Measurements from ENCODE around the gene WDR31.
"Not testable (repeated sequence)": the region's sequence is repeated elsewhere in the genome, so short reads cannot be mapped to it uniquely, and the experiment has no call there.

Gene WDR31

GRCh38 chr9:113340011-113340699, at the start of gene WDR31:
Gene WDR31 (minus strand): TSS chr9:113340275. CDS start chr9:113332022, 8,253 bp downstream.
- peak; percentile 95 for DNase-seq (ENCODE audit: low spot score)

DNA sequence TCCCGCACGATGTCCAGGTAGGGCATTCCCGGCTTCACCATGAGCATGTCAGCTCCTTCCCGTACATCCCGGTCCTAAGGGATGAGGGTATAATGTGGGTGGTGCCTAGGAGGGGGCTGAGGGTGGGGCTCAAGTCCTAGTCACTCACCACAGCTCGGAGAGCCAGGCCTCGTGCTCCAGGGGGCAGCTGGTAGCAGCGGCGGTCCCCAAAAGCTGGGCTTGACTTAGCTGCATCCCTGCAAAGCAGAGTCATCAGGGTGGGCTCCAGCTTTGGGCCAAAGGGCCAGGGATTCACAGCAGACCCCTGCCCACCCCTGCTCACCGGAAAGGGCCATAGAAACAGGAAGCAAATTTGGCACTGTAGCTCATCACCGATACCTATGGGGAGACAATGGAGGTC, 49.4 kb upstream of the WDR31 start:
- DNase-seq (ENCODE audit: low spot score): no peak

DNA sequence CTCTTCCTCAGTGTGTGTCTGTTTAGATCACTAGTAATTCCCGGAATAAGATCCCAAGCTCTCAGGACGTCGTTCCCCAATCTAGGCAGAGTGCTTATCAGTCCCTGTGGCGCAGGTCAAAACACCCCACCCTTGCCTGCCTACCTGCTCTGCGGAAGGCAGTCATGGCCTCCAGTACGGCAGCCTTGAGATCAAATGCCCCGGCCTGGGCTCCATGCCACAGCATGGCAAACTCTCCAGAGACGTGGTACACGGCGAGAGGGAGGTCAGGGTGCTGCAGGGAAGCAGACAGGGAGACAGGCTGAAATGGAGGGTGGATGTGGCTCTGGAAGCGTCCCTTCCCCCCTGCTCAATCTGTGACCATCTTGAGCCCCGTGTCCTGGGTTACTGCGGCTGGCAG, 48.8 kb upstream of the WDR31 start:
- no peak for DNase-seq (ENCODE audit: low spot score)

- DNase-seq (ENCODE audit: low spot score): no peak
Measured at GRCh38 chr9:113387560-113388230, 47.6 kb upstream of the WDR31 start.

- no peak for DNase-seq (ENCODE audit: low spot score)
Measured at GRCh38 chr9:113386571-113387393, 46.7 kb upstream of the WDR31 start.

DNA sequence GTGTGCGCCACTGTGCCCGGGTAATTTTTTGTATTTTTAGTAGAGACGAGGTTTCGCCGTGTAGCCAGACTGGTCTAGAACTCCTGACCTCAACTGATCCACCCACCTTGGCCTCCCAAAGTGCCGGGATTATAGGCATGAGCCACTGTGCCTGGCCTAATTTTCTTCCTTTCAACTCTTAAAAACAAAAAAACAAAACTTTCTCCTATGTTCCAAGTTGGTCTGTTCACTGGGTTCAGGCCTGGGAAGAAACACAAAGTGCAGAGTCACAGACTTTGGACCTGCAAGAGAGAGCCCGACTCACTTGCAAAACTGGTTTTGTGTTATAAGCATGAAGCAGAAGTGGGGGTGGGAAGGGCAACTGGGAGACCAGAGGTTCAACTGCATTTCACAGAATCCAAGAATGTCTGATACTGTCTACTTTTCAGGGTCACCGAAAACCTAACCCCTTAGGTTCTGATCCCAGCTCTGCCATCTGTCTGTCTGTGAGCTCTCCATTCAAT, 41.9 kb upstream of the WDR31 start:
- DNase-seq (ENCODE audit: low spot score): no peak

GRCh38 chr9:113381441-113381840, 41.4 kb upstream of the WDR31 start:
- DNase-seq (ENCODE audit: low spot score): not testable (repeated sequence)

GRCh38 chr9:113380869-113381378, 40.8 kb upstream of the WDR31 start:
- DNase-seq (ENCODE audit: low spot score): no peak

DNA sequence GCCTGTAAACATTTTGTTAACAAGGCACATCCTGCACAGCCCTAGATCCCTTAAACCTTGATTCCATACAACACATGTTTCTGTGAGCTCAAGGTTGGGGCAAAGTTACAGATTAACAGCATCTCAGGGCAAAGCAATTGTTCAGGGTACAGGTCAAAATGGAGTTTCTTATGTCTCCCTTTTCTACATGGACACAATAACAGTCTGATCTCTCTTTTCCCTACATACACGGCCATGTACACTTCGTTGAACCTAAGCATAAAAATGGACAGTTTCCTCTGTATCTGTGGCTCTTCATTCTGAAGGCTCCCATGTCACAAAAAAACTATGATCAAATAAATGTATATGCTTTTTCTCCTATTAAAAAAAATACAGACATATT, 39.7 kb upstream of the WDR31 start:
- DNase-seq (ENCODE audit: low spot score): not testable (repeated sequence)

DNA sequence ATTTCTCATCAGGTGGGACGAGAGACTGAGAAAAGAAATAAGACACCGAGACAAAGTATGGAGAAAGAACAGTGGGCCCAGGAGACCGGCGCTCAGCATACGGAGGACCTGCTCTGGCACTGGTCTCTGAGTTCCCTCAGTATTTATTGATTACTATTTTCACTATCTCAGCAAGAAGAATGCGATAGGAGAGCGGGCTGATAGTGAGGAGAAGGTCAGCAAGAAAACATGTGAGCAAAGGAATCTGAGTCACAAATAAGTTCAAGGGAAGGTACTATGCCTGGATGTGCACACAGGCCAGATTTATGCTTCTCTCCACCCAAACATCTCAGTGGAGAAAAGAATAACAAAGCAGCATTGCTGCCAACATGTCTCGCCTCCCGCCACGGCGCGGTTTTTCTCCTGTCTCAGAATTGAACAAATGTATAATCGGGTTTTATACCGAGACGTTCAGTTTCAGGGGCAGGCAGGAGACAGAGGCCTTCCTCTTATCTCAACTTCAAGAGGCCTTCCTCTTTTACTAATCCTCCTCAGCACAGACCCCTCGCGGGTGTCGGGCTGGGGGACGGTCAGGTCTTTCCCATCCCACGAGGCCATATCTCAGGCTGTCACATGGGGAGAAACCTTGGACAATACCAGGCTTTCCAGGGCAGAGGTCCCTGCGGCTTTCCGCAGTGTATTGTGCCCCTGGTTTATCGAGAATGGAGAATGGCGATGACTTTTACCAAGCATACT, 39.2 kb upstream of the WDR31 start:
- DNase-seq (ENCODE audit: low spot score): not testable (repeated sequence)

DNA sequence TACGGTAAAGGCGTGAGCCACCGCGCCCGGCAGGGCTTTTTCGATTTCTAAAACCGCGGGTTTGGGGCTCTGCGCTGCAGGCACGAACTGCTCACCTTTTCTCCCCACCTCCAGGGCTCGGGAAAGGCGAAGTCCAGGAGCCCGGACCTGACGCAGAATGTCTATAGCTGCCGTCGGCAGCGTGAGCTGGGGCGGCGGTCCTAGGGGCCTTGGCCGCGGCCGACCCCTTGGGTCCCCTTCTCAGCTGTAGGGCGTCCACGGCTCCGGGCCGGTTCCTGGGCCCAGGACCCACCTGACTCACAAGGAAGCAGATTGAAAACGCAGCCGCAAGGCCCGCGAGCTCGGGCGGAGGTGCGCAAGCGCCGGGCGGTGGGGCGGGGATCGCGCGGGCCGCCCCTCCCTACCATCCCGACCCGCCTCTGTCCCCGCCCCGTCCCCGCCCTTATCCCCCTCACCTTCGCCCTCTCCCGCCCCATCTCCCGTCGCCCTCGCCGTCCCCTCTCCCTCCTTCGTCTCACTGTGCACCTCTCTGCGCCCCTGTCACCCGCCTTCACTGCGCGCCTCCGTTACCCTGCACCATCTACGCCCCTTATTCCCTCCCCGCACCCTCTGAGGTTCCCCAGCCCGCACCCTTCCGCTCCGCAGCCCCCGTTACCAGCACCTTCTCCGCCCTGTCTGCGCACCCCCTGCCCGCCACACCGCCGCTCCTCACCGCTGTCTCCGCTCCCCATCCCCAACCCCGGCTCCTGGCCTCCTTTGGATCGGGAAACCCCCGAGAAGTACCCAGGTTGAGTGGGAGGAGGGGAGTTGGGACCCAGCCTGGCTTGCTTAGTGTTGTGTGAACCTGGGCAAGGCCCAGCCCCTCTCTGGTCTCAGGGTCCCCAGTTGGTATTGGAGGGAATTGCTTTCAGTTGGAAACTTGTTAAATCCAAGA, 36.8 kb upstream of the WDR31 start, which contains the start of gene HDHD3:
Gene HDHD3 (minus strand): TSS at position 353 of the 934 bp plus-strand sequence. CDS start 2,632 bp downstream, outside the sequence.
- peak; percentile 90 for DNase-seq (ENCODE audit: low spot score)

- DNase-seq (ENCODE audit: low spot score): no peak
Measured at GRCh38 chr9:113375057-113376023, 35.3 kb upstream of the WDR31 start.

DNA sequence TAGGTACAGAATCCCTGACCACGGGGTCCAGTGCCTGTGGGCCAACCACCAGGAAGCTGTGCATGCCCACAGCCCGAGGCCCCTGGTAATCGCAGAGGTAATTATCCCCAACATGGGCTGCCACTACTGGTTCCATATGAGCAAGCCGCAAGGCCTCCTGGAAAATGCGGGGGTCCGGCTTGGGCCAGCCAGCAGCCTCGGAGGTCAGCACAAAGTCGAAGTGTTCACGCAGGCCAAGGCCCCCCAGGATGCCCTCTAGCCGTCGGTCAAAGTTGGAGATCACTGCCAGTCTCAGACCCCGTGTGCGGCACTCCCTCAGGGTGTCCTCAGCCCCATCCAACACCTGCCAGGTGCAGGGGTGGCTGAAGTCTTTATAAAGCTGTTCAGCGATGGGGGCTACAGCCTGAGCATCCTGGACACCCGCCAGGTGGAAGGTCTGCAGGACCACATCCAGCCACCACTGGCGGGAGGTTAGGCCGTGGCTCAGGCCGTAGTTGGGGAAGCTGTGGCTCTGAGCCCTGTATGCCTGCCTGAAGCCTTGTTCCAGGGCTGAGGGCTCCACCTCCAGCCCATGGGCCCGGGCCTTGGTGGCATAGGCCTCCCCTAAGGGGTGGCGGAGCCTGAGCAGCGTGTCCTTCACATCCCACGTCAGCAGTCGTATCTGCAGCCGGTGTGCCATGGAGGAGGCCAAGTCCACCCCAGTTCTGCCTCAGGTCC, 33.8 kb upstream of the WDR31 start:
- DNase-seq (ENCODE audit: low spot score): no peak

- no peak for DNase-seq (ENCODE audit: low spot score)
Measured at GRCh38 chr9:113373256-113373655, 33.2 kb upstream of the WDR31 start.

DNA sequence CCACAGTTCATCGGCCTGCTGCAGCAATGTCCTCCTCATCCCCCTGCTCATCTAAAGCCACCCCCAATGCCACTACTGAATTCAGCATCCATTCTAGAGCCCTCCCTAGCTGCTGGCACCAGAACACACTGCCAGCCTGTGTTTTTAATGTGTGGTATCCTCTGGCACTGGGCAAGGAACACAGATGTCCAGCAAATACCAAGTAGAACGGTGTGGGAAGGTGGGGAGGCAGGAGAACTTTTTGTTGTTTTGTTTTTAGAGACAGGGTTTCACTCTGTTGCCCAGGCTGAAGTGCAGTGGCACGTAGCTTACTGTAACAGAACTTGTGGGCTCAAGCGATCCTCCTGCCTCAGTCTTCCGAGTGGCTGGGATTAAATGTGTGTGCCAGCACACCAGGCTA, 32.0 kb upstream of the WDR31 start:
- DNase-seq (ENCODE audit: low spot score): no peak

DNA sequence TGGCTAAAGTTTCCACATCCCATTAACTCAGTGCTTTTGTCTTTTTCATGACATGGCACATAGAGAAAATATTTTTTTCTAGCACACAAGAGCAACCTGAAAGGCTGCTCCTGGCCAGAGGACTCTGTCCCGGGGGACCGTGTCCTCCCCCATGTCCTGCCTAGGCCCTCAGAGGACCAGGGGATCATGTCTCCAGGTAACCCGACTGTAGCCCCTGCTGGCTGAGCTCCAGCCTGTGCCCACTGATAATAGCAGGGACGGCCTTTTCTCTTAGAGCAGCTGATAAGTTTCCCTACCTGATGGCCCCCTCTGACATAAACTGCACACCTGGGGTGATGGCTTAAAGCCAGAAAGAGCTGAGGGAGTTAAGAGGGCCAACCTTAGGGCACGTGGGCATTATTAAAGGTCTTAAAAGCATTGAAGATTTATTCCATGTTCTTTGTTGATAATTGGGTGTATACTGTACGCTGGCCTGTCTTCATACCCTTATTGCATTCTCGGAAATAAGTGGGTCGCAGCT, 30.8 kb upstream of the WDR31 start:
- no peak for DNase-seq (ENCODE audit: low spot score)

DNA sequence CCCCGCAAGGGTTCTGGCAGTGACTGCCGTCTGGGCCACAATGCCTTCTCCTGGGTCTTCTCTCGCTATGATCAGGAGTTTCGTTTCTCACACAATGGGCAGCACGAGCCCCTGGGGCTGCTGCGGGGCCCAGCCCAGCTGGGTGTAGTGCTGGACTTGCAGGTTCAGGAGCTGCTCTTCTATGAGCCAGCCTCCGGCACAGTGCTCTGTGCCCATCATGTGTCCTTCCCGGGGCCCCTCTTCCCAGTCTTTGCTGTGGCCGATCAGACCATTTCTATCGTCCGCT, 29.7 kb upstream of the WDR31 start:
- no peak for DNase-seq (ENCODE audit: low spot score)

DNA sequence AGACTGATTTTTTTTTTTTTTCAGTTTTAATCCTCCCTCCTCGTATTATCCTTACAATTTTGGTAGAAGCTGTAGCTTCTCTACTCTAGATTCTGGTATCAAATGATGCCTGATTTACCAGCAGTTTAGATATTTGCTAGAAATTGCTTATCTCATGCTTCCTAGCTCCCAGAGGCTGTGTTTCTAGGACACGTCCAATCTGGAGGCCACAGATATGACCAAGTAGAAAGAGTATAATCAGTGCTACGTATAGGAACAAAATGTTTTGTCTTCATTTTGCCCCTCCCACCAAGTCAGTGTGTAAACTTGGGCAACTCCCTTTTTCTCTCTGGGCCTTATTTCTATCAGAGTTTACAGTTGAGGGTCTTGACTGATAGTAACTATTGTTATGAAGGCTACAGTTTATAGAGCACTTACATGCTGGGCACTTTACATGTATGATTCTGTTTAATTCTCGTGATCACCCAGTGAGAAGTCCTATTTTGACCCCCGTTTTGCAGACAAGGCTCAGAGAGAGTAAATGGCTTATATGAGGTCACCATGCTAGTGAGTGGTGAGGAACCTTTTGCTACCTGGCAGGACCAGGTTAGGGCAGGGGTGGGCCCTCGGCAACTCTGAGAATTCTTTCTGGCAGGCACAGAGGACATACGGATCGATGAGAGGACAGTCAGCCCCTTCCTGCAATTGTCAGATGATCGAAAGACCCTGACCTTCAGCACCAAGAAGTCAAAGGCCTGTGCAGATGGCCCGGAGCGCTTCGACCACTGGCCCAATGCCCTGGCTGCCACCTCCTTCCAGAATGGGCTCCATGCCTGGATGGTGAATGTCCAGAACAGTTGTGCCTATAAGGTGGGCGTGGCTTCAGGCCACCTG, 29.1 kb upstream of the WDR31 start:
- DNase-seq (ENCODE audit: low spot score): no peak

Measured in AG08395 (cell line).